HUES48 (cell line): ENCODE measurements around the gene KIF26A.

Source experiments
- H3K27ac ChIP-seq: one replicate; pipeline ENCODE4 v1.7.0; 2013; ENCODE audit warnings: low read depth, low read length, inconsistent platforms
- H3K27me3 ChIP-seq: 2 replicates; pipeline ENCODE4 v1.6.1; 2013; ENCODE audit warnings: mild to moderate bottlenecking, low read length; ENCODE audit not compliant: control insufficient read depth, insufficient read depth
- H3K36me3 ChIP-seq: 2 replicates; pipeline ENCODE4 v1.6.1; 2013; ENCODE audit warnings: low read length; ENCODE audit not compliant: control insufficient read depth, insufficient read depth
- H3K4me1 ChIP-seq: 2 replicates; pipeline ENCODE4 v1.6.1; 2013; ENCODE audit warnings: mild to moderate bottlenecking, low read length; ENCODE audit not compliant: control insufficient read depth, insufficient read depth
- H3K4me3 ChIP-seq: 2 replicates; pipeline ENCODE4 v1.5.1; 2013; ENCODE audit warnings: mild to moderate bottlenecking, low read depth, low read length
- H3K9ac ChIP-seq: 2 replicates; pipeline ENCODE4 v1.6.1; 2013; ENCODE audit warnings: mild to moderate bottlenecking, low read depth, low read length, moderate library complexity
- H3K9me3 ChIP-seq: 2 replicates; pipeline ENCODE4 v1.6.1; 2013; ENCODE audit warnings: low read length; ENCODE audit not compliant: control insufficient read depth, insufficient read depth

Gene KIF26A

GRCh38 chr14:104108570-104109541, 29.5 kb upstream of the KIF26A start:
- no peaks in the 10 kb centered on the region for H3K36me3 ChIP-seq
- no peak overlapping the region for H3K4me3 ChIP-seq
- no peaks in the 10 kb centered on the region; the same call in 1 of the 2 replicates for H3K4me1 ChIP-seq
- no peaks in the 10 kb centered on the region for H3K9me3 ChIP-seq
- no peak overlapping the region for H3K27ac ChIP-seq
- no peak overlapping the region for H3K9ac ChIP-seq
- H3K27me3 ChIP-seq, result no peaks in the 10 kb centered on the region

- H3K4me3 ChIP-seq, result no peak overlapping the region
- H3K9ac ChIP-seq, result no peak overlapping the region
- no peak overlapping the region for H3K27ac ChIP-seq
- H3K9me3 ChIP-seq, result no peaks in the 10 kb centered on the region
- no peaks in the 10 kb centered on the region; the same call in 1 of the 2 replicates for H3K4me1 ChIP-seq
- no peaks in the 10 kb centered on the region for H3K36me3 ChIP-seq
- no peaks in the 10 kb centered on the region for H3K27me3 ChIP-seq
Measured at GRCh38 chr14:104109731-104110361, 28.5 kb upstream of the KIF26A start.

- Histone ChIP-seq H3K9me3 (no peaks in the 10 kb centered on the region), H3K4me3 (no peak overlapping the region), H3K4me1 (no peaks in the 10 kb centered on the region; the same call in 1 of the 2 replicates), H3K36me3 (no peaks in the 10 kb centered on the region), H3K27ac (no peak overlapping the region), H3K27me3 (peaks cover under 1% of the 10 kb centered on the region), H3K9ac (no peak overlapping the region)
Measured at GRCh38 chr14:104110491-104111209, 27.7 kb upstream of the KIF26A start.

- H3K9me3 ChIP-seq, result no peaks in the 10 kb centered on the region
- H3K27ac ChIP-seq, result no peak overlapping the region
- H3K27me3 ChIP-seq, result peaks cover 9% of the 10 kb centered on the region
- H3K4me3 ChIP-seq, result no peak overlapping the region
- no peaks in the 10 kb centered on the region for H3K36me3 ChIP-seq
- H3K4me1 ChIP-seq, result no peaks in the 10 kb centered on the region; the same call in 1 of the 2 replicates
- H3K9ac ChIP-seq, result no peak overlapping the region
Measured at GRCh38 chr14:104111301-104112112, 26.9 kb upstream of the KIF26A start.

- Histone ChIP-seq H3K27me3 (peaks cover 15% of the 10 kb centered on the region), H3K4me1 (no peaks in the 10 kb centered on the region; the same call in 1 of the 2 replicates), H3K9me3 (no peaks in the 10 kb centered on the region), H3K27ac (no peak overlapping the region), H3K4me3 (no peak overlapping the region), H3K9ac (no peak overlapping the region), H3K36me3 (no peaks in the 10 kb centered on the region)
Measured at GRCh38 chr14:104112113-104112505, 26.3 kb upstream of the KIF26A start.

GRCh38 chr14:104112609-104113571, 25.5 kb upstream of the KIF26A start:
- H3K36me3 ChIP-seq, result no peaks in the 10 kb centered on the region
- H3K4me1 ChIP-seq, result no peaks in the 10 kb centered on the region; the same call in 1 of the 2 replicates
- no peak overlapping the region for H3K4me3 ChIP-seq
- H3K9ac ChIP-seq, result no peak overlapping the region
- no peak overlapping the region for H3K27ac ChIP-seq
- peaks cover 23% of the 10 kb centered on the region for H3K27me3 ChIP-seq
- H3K9me3 ChIP-seq, result no peaks in the 10 kb centered on the region

GRCh38 chr14:104113631-104114420, 24.6 kb upstream of the KIF26A start:
- no peaks in the 10 kb centered on the region for H3K9me3 ChIP-seq
- peaks cover 33% of the 10 kb centered on the region for H3K27me3 ChIP-seq
- no peaks in the 10 kb centered on the region for H3K36me3 ChIP-seq
- H3K27ac ChIP-seq, result no peak overlapping the region
- no peaks in the 10 kb centered on the region; the same call in 1 of the 2 replicates for H3K4me1 ChIP-seq
- no peak overlapping the region for H3K9ac ChIP-seq
- no peak overlapping the region for H3K4me3 ChIP-seq

- H3K9ac ChIP-seq, result no peak overlapping the region
- no peak overlapping the region for H3K27ac ChIP-seq
- peaks cover 39% of the 10 kb centered on the region for H3K27me3 ChIP-seq
- H3K36me3 ChIP-seq, result no peaks in the 10 kb centered on the region
- H3K4me1 ChIP-seq, result no peaks in the 10 kb centered on the region
- no peaks in the 10 kb centered on the region for H3K9me3 ChIP-seq
- H3K4me3 ChIP-seq, result no peak overlapping the region
Measured at GRCh38 chr14:104114421-104115130, 23.8 kb upstream of the KIF26A start.
